Activated naive CD4-positive, alpha-beta T cell treated with anti-CD3 and anti-CD28 coated beads, Interleukin-2, amount 10 ng/mL, durations not matched to agents 7 days and 5 days (primary cell): Measurements from ENCODE around the gene ABL1.
A peak's percentile ranks its signal among the peaks of the same experiment; 100 is the strongest.

Experiments
- CTCF ChIA-PET: fragments of 350-600 bp; sonication (Branson Sonifier 250); formaldehyde crosslinking; loops from one replicate; lab custom pipeline; 2021; ENCODE audit warnings: antibody characterized with exemption; lab: Charles Lee
- DNase-seq: peaks from one replicate; pipeline ENCODE4 v3.0.0-alpha.2; 2020
- H3K27ac Mint-ChIP-seq: one replicate; pipeline ENCODE4 v1.8.0; 2021; ENCODE audit warnings: mild to moderate bottlenecking, moderate library complexity, mixed read lengths
- H3K27me3 Mint-ChIP-seq: one replicate; pipeline ENCODE4 v1.8.0; 2021; ENCODE audit warnings: mild to moderate bottlenecking, mixed read lengths
- H3K36me3 Mint-ChIP-seq: one replicate; pipeline ENCODE4 v1.8.0; 2021; ENCODE audit warnings: mixed read lengths
- H3K4me1 Mint-ChIP-seq: one replicate; pipeline ENCODE4 v1.8.0; 2021; ENCODE audit warnings: mixed read lengths
- H3K4me3 Mint-ChIP-seq: one replicate; pipeline ENCODE4 v1.8.0; 2021; ENCODE audit warnings: mild to moderate bottlenecking, moderate library complexity, mixed read lengths
- H3K9me3 Mint-ChIP-seq: one replicate; pipeline ENCODE4 v1.8.0; 2021; ENCODE audit warnings: mixed read lengths

The ABL1 gene

GRCh38 chr9:130930804-130931349, 95.8 kb downstream of the ABL1 start:
- Mint-ChIP-seq H3K36me3 (no peaks in the 10 kb centered on the region), H3K4me3 (no peak overlapping the region), H3K27me3 (peaks cover 53% of the 10 kb centered on the region), H3K4me1 (no peaks in the 10 kb centered on the region), H3K9me3 (no peaks in the 10 kb centered on the region), H3K27ac (no peak overlapping the region)
- CTCF ChIA-PET, result no interaction called here
- no peak for DNase-seq

GRCh38 chr9:130931508-130932254, 96.6 kb downstream of the ABL1 start:
- Mint-ChIP-seq H3K9me3 (no peaks in the 10 kb centered on the region), H3K27ac (peak overlapping the region; percentile 7), H3K4me3 (no peak overlapping the region), H3K36me3 (no peaks in the 10 kb centered on the region), H3K4me1 (no peaks in the 10 kb centered on the region), H3K27me3 (peaks cover 60% of the 10 kb centered on the region)
- CTCF ChIA-PET, result interaction anchor here (1.5 kb wide), 1 partner anchor 14 kb away, joined by 3 read pairs; no protein-coding TSS in a partner anchor
- DNase-seq, result no peak

- peaks cover 68% of the 10 kb centered on the region for H3K27me3 Mint-ChIP-seq
- no peaks in the 10 kb centered on the region for H3K4me1 Mint-ChIP-seq
- H3K4me3 Mint-ChIP-seq, result no peak overlapping the region
- no peak for DNase-seq
- H3K27ac Mint-ChIP-seq, result no peak overlapping the region
- no peaks in the 10 kb centered on the region for H3K36me3 Mint-ChIP-seq
- CTCF ChIA-PET, result interaction anchor here (0.9 to 1.5 kb wide), 3 partner anchors 13 to 114 kb away, joined by 3 to 4 read pairs (median 3); no protein-coding TSS in a partner anchor
- H3K9me3 Mint-ChIP-seq, result no peaks in the 10 kb centered on the region
Measured at GRCh38 chr9:130932255-130933079, 97.4 kb downstream of the ABL1 start.

- CTCF ChIA-PET, result interaction anchor here (0.9 to 2.0 kb wide), 4 partner anchors 12 to 113 kb away, joined by 3 to 5 read pairs (median 4); no protein-coding TSS in a partner anchor
- no peak overlapping the region for H3K4me3 Mint-ChIP-seq
Measured at GRCh38 chr9:130933114-130934046, 98.3 kb downstream of the ABL1 start.

GRCh38 chr9:130934246-130934645, 99.2 kb downstream of the ABL1 start:
- Mint-ChIP-seq H3K27ac (no peak overlapping the region), H3K4me1 (peaks cover 4% of the 10 kb centered on the region), H3K27me3 (peaks cover 80% of the 10 kb centered on the region), H3K9me3 (no peaks in the 10 kb centered on the region), H3K36me3 (no peaks in the 10 kb centered on the region), H3K4me3 (no peak overlapping the region)
- no peak for DNase-seq
- CTCF ChIA-PET, result interaction anchor here (2.0 kb wide), 1 partner anchor 64 kb away, joined by 5 read pairs; no protein-coding TSS in a partner anchor

More at GRCh38 chr9:130933114-130934046, 98.3 kb downstream of the ABL1 start:
- H3K36me3 Mint-ChIP-seq, result no peaks in the 10 kb centered on the region
- peaks cover 74% of the 10 kb centered on the region for H3K27me3 Mint-ChIP-seq
- no peaks in the 10 kb centered on the region for H3K9me3 Mint-ChIP-seq
- peaks cover 2% of the 10 kb centered on the region for H3K4me1 Mint-ChIP-seq
- no peak for DNase-seq
- no peak overlapping the region for H3K27ac Mint-ChIP-seq

- Mint-ChIP-seq H3K4me3 (no peak overlapping the region), H3K27ac (no peak overlapping the region), H3K36me3 (no peaks in the 10 kb centered on the region), H3K9me3 (no peaks in the 10 kb centered on the region), H3K27me3 (peaks cover 85% of the 10 kb centered on the region), H3K4me1 (peaks cover 4% of the 10 kb centered on the region)
- CTCF ChIA-PET, result interaction anchor here (0.8 to 2.0 kb wide), 3 partner anchors 63 to 111 kb away, joined by 4 to 5 read pairs (median 4); no protein-coding TSS in a partner anchor
- no peak for DNase-seq
Measured at GRCh38 chr9:130934702-130935647, 99.9 kb downstream of the ABL1 start.

- Mint-ChIP-seq H3K4me1 (peaks cover 7% of the 10 kb centered on the region), H3K9me3 (no peaks in the 10 kb centered on the region), H3K27ac (no peak overlapping the region), H3K36me3 (no peaks in the 10 kb centered on the region), H3K4me3 (no peak overlapping the region), H3K27me3 (peaks cover 89% of the 10 kb centered on the region)
- CTCF ChIA-PET, result interaction anchor here (1.1 to 2.0 kb wide), 2 partner anchors 62 to 110 kb away, joined by 4 to 5 read pairs; no protein-coding TSS in a partner anchor
- no peak for DNase-seq
Measured at GRCh38 chr9:130935648-130936271, 100.7 kb downstream of the ABL1 start.

GRCh38 chr9:130936285-130937117, 101.4 kb downstream of the ABL1 start:
- CTCF ChIA-PET, result interaction anchor here (1.1 kb wide), 1 partner anchor 110 kb away, joined by 4 read pairs; no protein-coding TSS in a partner anchor
- Mint-ChIP-seq H3K36me3 (no peaks in the 10 kb centered on the region), H3K27me3 (peaks cover 90% of the 10 kb centered on the region), H3K4me1 (peaks cover 10% of the 10 kb centered on the region), H3K9me3 (no peaks in the 10 kb centered on the region), H3K27ac (no peak overlapping the region), H3K4me3 (peak overlapping the region; percentile 1)
- no peak for DNase-seq
